Measurements from ENCODE around the gene COPA.
A peak's percentile ranks its signal among the peaks of the same experiment; 100 is the strongest.

The COPA gene

GRCh38 chr1:160261893-160262794 is 80.9 kb downstream of the COPA start, which contains the start of gene DCAF8:
Gene DCAF8 (minus strand): TSS chr1:160262549. CDS start chr1:160244008, 18,541 bp downstream.
- peak; percentile 91 for DNase-seq

DNA sequence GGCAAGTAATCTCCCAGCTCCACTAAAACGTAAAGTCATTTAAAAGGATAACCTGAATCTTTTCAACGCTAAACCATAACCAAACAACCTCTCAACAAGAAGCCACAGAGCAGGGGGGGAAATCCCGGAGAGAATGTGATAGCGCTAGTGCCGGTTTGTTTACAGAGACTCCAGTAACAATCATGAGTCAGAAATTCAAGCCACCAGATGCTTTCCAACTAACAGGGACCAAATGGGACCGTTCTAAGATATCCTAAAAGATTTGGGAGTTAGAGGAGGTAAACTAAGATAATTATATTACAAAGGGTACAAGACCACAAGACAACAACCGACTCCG is 81.5 kb downstream of the COPA start:
- no peak for DNase-seq

DNA sequence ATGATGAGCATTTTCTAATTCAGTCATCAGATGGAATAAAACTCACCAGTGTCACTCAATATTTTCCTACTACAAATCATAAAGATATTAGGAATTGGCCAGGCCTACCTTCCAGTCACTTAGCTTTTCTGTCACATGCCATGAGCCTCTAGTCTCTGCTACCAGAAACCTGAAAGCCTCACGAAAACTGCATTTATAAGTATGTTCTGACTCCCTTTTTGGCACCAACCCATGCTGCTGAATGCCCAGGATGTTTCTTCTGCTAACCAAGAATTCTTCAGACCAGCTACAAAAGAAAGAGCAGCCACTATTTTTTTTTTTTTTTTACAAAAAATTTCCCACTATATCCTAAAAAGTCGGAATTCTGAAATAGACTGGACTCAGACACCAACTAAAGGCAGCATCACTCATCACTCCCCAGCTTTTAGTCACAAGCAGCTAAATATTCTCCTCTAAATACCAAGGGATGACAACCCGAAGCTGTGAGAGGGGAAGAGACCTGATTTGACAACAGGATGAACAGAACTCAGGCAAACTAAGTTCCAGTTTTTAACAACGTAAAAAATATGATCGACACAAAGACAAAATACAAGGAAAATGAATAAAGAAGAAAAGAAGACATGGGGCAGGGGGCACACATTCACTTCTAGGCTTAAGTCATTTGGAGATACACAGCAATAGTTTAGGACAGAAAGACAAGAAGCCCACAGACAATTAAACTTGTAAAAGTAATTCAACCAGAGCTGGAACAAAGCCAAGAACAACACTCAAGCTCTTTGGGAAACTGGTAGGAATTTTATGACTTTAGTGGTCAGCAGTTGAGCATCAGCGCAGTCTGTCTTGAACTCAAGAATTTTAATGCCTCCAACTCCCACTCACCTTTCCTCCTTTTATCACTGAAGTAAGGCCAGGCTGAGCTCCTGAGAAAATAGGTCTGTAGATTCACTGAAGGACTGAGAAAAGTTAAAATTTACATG is 82.4 kb downstream of the COPA start:
- no peak for DNase-seq

DNA sequence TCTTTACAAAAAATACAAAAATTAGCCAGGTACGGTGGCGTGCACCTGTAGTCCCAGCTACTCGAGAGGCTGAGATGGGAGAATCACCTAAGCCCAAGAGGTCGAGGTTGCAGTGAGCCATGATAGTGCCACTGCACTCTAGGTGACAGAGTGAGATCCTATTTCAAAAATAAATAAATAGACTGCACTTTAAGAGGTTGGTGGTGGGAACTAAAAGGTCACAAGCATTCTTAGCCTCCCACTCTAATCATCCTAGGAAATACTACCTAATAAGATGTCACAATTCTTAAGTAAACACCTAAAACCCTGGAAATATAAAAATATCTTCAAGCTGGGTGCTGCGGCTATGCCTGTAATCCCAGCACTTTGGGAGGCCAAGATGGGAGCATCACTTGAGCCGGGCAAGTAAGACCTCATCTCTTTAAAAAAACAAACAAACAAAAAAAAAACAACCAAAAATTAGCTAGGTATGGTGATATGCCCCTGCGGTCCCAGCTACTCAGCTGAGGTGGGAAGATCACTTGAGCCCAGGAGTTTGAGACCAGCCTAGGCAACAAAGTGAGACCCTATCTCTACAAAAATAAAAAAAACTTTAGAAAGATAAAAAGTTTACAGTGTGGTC is 84.8 kb downstream of the COPA start:
- no peak for DNase-seq

DNA sequence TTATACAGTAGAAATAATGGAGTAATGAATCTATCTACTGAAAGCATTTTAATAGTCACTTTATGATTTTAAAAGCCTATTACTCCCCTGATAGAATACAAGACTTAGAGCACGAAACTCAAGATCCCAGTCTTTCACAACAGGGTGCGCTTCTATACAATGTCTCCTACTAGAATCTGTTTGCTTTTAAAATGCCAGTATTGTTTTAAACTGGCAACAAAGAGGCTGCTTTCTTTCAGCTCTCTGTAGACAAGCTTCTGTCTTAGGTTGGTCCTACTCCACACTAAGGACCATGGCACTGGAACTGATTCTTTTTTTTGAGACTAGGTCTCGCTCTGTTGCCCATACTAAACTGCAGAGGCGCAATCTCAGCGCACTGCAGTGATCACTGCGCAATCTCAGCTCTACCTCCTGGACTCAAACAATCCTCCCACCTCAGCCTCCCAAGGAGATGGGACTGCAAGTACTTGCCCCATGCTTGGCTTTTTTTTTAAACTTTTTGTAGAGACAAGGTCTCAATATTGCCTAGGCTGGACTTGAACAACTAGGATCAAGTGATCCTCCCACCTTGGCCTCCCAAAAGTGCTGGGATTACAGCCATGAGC is 85.5 kb downstream of the COPA start:
- no peak for DNase-seq

- no peak for DNase-seq
Observed at GRCh38 chr1:160256396-160257046, 86.5 kb downstream of the COPA start.

DNA sequence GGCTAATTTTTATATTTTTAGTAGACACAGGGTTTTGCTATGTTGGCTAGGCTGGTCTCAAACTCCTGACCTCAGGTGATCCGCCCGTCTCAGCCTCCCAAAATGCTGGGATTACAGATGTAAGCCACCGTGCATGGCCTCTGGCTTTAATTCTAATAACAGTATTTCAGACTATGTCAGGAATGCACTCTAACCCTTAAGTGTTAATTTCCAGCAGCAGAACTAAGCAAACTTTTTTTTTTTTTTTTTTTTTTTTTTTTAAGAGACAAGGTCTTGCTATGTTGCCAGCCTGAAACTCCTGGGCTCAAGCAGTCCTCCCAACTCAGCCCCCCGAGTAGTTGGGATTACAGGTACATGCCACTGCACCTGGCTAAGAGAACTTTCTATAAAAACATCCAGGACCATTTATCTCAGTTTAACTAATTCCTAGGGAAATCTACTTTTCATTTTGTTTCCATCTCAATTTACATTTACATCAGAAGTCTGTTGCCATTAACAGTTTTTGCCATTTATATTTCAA is 87.2 kb downstream of the COPA start:
- DNase-seq: no peak

DNA sequence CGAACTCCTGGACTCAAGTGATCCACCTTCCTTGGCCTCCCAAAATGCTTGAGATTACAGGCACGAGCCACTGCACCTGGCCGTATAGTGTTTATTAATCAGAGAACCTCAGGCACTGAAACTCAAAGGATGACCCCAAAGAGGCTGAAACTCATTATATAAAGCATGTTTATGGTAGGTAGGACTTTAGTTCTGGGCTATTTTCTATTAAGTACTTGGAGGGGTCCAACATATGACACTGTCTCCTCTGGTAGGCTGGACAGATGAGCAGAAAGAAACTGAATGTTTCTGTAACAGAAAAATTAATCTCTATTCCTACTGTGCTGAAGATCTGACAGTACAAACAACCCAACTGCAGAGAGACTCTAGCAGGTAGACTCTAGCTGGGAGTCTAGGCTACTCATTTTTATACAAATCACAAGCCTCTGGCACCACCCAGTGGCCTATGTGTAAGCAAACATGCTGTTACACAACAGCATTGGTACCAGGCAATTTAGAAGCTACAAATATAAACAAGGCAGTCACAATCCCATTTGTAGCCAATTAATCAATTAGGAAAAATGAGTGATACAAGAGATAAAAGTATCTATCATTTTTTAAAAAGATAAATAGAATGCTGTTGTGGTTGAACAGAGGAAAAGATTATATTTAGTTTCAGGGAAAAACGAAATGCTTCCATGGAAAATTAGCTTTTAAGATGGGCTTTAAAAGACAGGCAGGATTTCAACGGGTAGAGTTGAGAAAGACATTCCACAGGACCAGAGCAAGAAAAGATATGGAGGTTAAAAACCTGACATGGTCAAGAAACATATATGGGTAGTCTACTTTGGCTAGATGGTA is 91.1 kb downstream of the COPA start:
- peak; percentile 14 for DNase-seq

DNA sequence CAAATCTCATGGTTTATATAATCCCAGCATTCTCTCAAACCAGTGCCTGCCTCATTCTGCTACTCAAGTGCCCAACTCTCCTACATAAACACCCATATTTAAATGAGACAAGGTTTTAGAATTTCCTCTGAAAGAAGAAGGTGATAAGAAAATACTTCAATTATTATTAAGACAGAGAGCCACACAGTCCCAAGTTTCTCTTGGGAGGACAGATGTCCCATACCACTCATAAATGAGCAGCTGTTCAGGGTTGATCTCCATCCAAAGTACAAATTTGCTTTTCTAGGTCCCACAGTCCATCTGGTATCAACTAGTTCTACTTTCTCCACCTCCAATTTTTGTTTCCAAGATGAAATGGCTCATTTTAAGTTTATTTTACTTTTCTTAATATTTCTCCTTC is 92.0 kb downstream of the COPA start:
- DNase-seq: no peak

GRCh38 chr1:160247053-160247452 is 96.0 kb downstream of the COPA start:
- no peak for DNase-seq

DNA sequence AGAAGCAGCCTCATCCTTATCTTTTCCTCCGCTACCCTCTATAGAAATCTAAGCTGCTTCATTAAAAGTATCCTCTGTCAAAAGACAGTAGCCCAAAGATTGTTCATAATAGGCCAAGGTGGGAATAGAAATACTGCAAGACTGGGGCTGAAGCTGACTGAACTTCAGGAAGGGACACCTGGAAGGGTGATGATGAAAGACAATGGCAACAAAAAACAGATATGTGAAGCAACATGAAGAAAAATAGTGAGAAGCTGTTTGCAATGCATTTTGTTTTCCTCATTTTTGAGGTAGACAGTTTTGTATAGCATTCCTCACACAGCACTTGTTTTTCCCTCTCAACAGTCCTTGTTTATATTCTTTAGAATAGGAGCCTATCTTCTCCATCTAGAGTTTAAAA is 97.6 kb downstream of the COPA start:
- DNase-seq: no peak

GRCh38 chr1:160244209-160244608 is 98.8 kb downstream of the COPA start:
- DNase-seq: no peak

DNA sequence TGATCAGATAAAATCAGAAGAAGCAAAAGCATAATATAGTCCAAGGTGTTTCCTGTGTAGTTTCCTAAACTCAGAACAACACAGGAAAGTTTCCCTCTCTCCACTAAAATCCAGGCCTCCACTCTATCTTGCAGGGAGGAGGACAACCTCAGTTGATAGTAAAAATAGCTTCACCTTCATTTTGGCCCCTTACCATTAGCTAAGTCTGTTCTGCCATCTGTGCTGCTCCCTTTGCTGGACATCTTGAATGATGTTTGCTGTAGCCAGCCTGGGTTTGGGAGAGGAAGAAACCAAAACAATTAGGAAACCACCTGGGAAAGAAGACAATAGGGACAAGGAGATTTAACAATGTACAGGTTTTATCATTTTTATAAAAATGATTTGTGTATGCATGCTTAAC is 99.3 kb downstream of the COPA start:
- no peak for DNase-seq

GRCh38 chr1:160239582-160240299 is 103.3 kb downstream of the COPA start:
- DNase-seq: no peak

Data from SHP77 treated with DMSO at 0.1 percent for 48 hours (cell line).